A673 (cell line): ENCODE data around the gene NFIB. TPM values are rescaled to one million over a fixed set of nuclear protein-coding genes. Genes with fewer than 3 reads are reported as not detected.
A peak's percentile ranks its signal among the peaks of the same experiment; 100 is the strongest.

Experiments
- BruUV-seq: library from RNA; stranded (reverse); fragments of 400-500 nt; replicated peaks from 2 replicates; lab custom pipeline; 2021; lab: Mats Ljungman, UMichigan
- CTCF ChIA-PET: fragments of 300-600 bp; sonication (Branson Sonifier 250); formaldehyde crosslinking; loops from one replicate; lab custom pipeline; 2022; ENCODE audit warnings: antibody characterized with exemption; lab: Charles Lee
- POLR2A ChIA-PET: fragments of 300-600 bp; sonication (Branson Sonifier 250); formaldehyde crosslinking; loops from one replicate; lab custom pipeline; 2022; ENCODE audit warnings: antibody characterized with exemption; ENCODE audit not compliant: low non-redundant PET; lab: Charles Lee
- DNase-seq: peaks from one replicate; pipeline ENCODE4 v3.0.0-alpha.2; 2015; ENCODE audit warnings: low spot score
- H3K27ac ChIP-seq: fragments of 200-600 bp; sonication (generic); 2 replicates; pipeline ENCODE4 v1.5.1; 2016; ENCODE audit warnings: mixed run types, low read depth, mild to moderate bottlenecking, mixed read lengths, antibody characterized with exemption, low read length; ENCODE audit not compliant: poor library complexity, severe bottlenecking
- H3K27me3 ChIP-seq: fragments of 200-600 bp; sonication (generic); replicated peaks from 2 replicates; pipeline ENCODE4 v1.6.1; 2017; ENCODE audit warnings: mixed run types, low read depth, mild to moderate bottlenecking, mixed read lengths, antibody characterized with exemption, low read length; ENCODE audit not compliant: insufficient read depth, poor library complexity
- H3K36me3 ChIP-seq: fragments of 200-600 bp; sonication (generic); 2 replicates; pipeline ENCODE4 v1.6.1; 2016; ENCODE audit warnings: mixed run types, mild to moderate bottlenecking, mixed read lengths, antibody characterized with exemption, low read length; ENCODE audit not compliant: insufficient read depth, poor library complexity, severe bottlenecking
- H3K4me1 ChIP-seq: fragments of 200-600 bp; sonication (generic); 2 replicates; pipeline ENCODE4 v1.6.1; 2017; ENCODE audit warnings: mixed run types, mild to moderate bottlenecking, mixed read lengths, antibody characterized with exemption, low read length; ENCODE audit not compliant: insufficient read depth, poor library complexity, severe bottlenecking
- H3K4me3 ChIP-seq: fragments of 200-600 bp; sonication (generic); 2 replicates; pipeline ENCODE4 v1.5.1; 2016; ENCODE audit warnings: low read depth, mixed run types, mild to moderate bottlenecking, mixed read lengths, low read length; ENCODE audit not compliant: poor library complexity, severe bottlenecking
- H3K9me3 ChIP-seq: fragments of 200-600 bp; sonication (generic); 2 replicates; pipeline ENCODE4 v1.6.1; 2016; ENCODE audit warnings: mixed run types, low read depth, mild to moderate bottlenecking, mixed read lengths, antibody characterized with exemption, low read length; ENCODE audit not compliant: poor library complexity, severe bottlenecking
- EZH2 ChIP-seq: fragments of 200-600 bp; sonication (generic); IDR thresholded peaks from 2 replicates; pipeline ENCODE4 v1.6.1; 2017; ENCODE audit warnings: borderline replicate concordance, low read depth, mild to moderate bottlenecking, mixed read lengths, antibody characterized with exemption, low read length; ENCODE audit not compliant: poor library complexity, severe bottlenecking
- intact Hi-C: fragments of 100-400 bp; cut with micrococcal nuclease; formaldehyde crosslinking; loops from one replicate; pipeline ENCODE4 v1.10.0; 2022; ENCODE audit not compliant: unreplicated experiment
- total RNA-seq: library from RNA; stranded (reverse); gene quantifications from 2 replicates; pipeline ENCODE4 v1.2.3, GENCODE V29; 2021
- TF ChIP-seq, protein P1 (sequence below): fragments of 300-800, 200-600 bp; sonication (generic); conservative IDR thresholded peaks from 2 replicates; pipeline ENCODE4 v1.5.1; 2017; ENCODE audit warnings: low read depth, mild to moderate bottlenecking, antibody characterized with exemption, low read length, moderate library complexity, mixed read lengths

NFIB gene
- total RNA-seq, 1 experiment from 2014 or later, result 41.2 TPM

DNA sequence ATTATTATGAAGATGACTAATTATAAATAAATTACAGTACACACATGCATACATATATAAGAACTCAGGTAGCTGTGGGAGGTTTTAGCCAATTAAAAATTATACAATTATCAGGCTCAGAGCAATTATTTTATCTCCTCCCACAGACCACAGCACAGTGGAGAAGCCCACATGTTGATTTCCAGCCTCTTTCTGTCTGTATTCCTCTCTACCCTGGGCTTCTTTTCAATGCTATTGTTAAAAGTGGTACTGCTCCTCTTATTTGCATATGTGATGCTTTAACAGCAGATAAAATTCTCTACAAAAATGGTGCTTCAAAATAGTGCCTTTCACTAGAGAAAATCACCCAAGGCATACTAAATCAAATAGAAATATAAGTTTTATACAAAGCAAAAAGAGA lies 218.7 kb downstream of the NFIB start:
- peaks cover 4% of the 10 kb centered on the region for H3K36me3 ChIP-seq
- no TSS peak for BruUV-seq
- CTCF ChIA-PET, result no interaction called here
- POLR2A ChIA-PET, result no interaction called here
- no peaks in the 10 kb centered on the region for H3K9me3 ChIP-seq
- TF ChIP-seq, protein P1, sequence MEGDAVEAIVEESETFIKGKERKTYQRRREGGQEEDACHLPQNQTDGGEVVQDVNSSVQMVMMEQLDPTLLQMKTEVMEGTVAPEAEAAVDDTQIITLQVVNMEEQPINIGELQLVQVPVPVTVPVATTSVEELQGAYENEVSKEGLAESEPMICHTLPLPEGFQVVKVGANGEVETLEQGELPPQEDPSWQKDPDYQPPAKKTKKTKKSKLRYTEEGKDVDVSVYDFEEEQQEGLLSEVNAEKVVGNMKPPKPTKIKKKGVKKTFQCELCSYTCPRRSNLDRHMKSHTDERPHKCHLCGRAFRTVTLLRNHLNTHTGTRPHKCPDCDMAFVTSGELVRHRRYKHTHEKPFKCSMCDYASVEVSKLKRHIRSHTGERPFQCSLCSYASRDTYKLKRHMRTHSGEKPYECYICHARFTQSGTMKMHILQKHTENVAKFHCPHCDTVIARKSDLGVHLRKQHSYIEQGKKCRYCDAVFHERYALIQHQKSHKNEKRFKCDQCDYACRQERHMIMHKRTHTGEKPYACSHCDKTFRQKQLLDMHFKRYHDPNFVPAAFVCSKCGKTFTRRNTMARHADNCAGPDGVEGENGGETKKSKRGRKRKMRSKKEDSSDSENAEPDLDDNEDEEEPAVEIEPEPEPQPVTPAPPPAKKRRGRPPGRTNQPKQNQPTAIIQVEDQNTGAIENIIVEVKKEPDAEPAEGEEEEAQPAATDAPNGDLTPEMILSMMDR, result no peak
- TF ChIP-seq EZH2, result no peak
- intact Hi-C loops, result loop anchor here (5.0 to 10.0 kb wide), 2 partner anchors 227 to 340 kb away; no protein-coding TSS in a partner anchor
- H3K4me1 ChIP-seq, result peaks cover 47% of the 10 kb centered on the region
- H3K4me3 ChIP-seq, result peak overlapping the region; percentile 25
- DNase-seq, result no peak
- no peaks in the 10 kb centered on the region for H3K27me3 ChIP-seq
- H3K27ac ChIP-seq, result no peak overlapping the region

DNA sequence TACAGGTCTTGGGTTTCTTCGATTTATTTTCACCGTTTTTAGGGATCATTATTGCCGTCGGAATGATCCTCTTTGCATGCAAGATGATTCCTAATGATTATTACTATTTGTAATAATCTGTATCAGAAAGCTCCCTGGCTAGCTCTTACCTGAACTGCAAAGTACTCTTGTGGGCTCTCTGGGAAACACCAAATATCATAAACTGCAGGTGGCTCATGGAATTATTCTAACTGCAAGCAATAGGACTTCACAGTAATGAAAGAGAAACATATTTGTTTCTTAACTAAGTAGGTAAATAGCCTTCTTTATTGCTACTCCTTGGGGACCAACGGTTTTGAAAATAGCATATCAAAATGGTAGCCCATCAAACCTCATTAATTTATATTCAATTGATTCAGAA lies 219.4 kb downstream of the NFIB start:
- ChIA-PET POLR2A (no interaction called here), CTCF (no interaction called here)
- no TSS peak for BruUV-seq
- Histone ChIP-seq H3K27ac (no peak overlapping the region), H3K4me3 (no peak overlapping the region), H3K9me3 (no peaks in the 10 kb centered on the region), H3K36me3 (peaks cover 4% of the 10 kb centered on the region), H3K27me3 (no peaks in the 10 kb centered on the region), H3K4me1 (peaks cover 53% of the 10 kb centered on the region)
- TF ChIP-seq, protein P1, result no peak
- TF ChIP-seq EZH2, result no peak
- DNase-seq, result no peak
- intact Hi-C loops, result loop anchor here (10.0 kb wide), 1 partner anchor 340 kb away; no protein-coding TSS in a partner anchor

DNA sequence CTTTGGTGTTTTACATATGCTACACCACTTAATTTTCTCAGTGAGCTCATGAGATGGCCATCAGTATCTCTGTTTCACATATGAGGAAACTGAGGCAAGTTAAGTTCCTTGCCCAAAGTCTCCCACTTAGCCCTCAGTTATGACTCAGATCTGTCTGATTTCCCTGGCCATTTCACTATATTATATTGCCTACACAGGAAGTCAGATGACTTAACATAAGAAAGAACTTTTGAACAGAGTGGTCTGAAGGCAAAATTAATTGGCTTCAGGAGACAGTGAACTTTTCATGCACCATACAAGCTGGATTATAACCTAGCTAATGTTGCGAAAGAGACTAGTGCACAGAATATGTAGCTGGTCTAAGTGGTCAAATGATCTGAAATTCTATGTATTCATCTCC lies 221.6 kb downstream of the NFIB start:
- ChIA-PET POLR2A (no interaction called here), CTCF (no interaction called here)
- peaks cover 40% of the 10 kb centered on the region for H3K4me1 ChIP-seq

More for the DNA sequence above, 221.6 kb downstream of the NFIB start:
- Histone ChIP-seq H3K27me3 (no peaks in the 10 kb centered on the region), H3K27ac (no peak overlapping the region), H3K4me3 (no peak overlapping the region), H3K36me3 (peaks cover 4% of the 10 kb centered on the region), H3K9me3 (no peaks in the 10 kb centered on the region)
- no peak for TF ChIP-seq EZH2
- TF ChIP-seq, protein P1, result no peak
- peak; percentile 14 for DNase-seq
- no TSS peak for BruUV-seq
- intact Hi-C loops, result loop anchor here (10.0 kb wide), 1 partner anchor 342 kb away; no protein-coding TSS in a partner anchor
